Peyer's patch (tissue), 4 donors: ENCODE results near the gene LRRC32.

Experiments used
- POLR2A ChIP-seq, 2 donors: fragments of 450-650 bp; IDR thresholded peaks; one replicate each; pipeline ENCODE4 v1.5.1; 2017; ENCODE audit warnings: antibody characterized with exemption in 2 of 2, mild to moderate bottlenecking in 2 of 2, moderate library complexity in 2 of 2
- TF ChIP-seq, protein P1 (sequence below), 6 experiments: fragments of 450-650 bp in 4 of 6; fragments of 200-600 bp in 2 of 6; sonication (generic) in 1 of 6; IDR thresholded peaks; one replicate each; pipeline ENCODE4 v1.5.1; 2017 to 2019; ENCODE audit warnings: antibody characterized with exemption in 6 of 6, mild to moderate bottlenecking in 3 of 6, moderate library complexity in 1 of 6

DNA sequence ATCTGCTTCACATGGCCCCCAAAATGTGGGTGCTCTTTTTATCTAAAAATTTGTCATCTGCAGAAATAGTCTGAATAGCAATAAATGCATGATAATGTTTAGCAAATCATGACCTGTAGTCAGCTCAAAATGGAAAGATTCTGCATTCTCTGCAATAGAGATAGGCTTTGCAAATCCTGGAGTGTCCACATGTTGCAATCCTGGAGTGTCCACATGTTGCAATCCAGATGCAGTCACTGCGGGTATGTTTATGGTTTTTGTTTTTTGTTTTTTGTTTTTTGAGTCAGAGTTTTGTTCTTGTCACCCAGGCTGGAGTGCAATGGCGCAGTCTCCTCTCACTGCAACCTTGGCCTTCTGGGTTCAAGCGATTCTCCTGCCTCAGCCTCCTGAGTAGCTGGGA is 20.2 kb upstream of the LRRC32 start:
- TF ChIP-seq, protein P1, sequence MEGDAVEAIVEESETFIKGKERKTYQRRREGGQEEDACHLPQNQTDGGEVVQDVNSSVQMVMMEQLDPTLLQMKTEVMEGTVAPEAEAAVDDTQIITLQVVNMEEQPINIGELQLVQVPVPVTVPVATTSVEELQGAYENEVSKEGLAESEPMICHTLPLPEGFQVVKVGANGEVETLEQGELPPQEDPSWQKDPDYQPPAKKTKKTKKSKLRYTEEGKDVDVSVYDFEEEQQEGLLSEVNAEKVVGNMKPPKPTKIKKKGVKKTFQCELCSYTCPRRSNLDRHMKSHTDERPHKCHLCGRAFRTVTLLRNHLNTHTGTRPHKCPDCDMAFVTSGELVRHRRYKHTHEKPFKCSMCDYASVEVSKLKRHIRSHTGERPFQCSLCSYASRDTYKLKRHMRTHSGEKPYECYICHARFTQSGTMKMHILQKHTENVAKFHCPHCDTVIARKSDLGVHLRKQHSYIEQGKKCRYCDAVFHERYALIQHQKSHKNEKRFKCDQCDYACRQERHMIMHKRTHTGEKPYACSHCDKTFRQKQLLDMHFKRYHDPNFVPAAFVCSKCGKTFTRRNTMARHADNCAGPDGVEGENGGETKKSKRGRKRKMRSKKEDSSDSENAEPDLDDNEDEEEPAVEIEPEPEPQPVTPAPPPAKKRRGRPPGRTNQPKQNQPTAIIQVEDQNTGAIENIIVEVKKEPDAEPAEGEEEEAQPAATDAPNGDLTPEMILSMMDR (IDR thresholded peaks at IDR 0.05), result no peak
- TF ChIP-seq POLR2A (IDR thresholded peaks at IDR 0.05), result no peak
